CD14-positive monocyte (primary cell): ENCODE measurements around the gene IGFBP6. TPM values are rescaled to one million over a fixed set of nuclear protein-coding genes. Genes with fewer than 3 reads are reported as not detected.

Experiments used
- DNase-seq, 3 donors: peaks; one replicate each; pipeline ENCODE4 v3.0.0-alpha.2; 2011 to 2022
- H2AFZ ChIP-seq: 2 replicates; pipeline ENCODE4 v1.6.0; 2012; ENCODE audit warnings: mild to moderate bottlenecking, low read depth, low read length, inconsistent platforms; ENCODE audit not compliant: insufficient read depth, poor library complexity, severe bottlenecking
- H3K27ac ChIP-seq, 2 donors: 1 replicate in 1 of 2; 2 replicates in 1 of 2; pipeline ENCODE4 v1.5.1; 2012 to 2013; ENCODE audit warnings: low read length in 2 of 2, control low read depth in 1 of 2, inconsistent platforms in 1 of 2, low read depth in 1 of 2, mild to moderate bottlenecking in 1 of 2
- H3K27me3 ChIP-seq, 2 donors: one replicate each; pipeline versions ENCODE4 v1.6.0 to v1.6.1; 2011 to 2013; ENCODE audit warnings: low read length in 2 of 2; ENCODE audit not compliant: control insufficient read depth in 2 of 2, insufficient read depth in 2 of 2
- H3K36me3 ChIP-seq, 2 donors: replicated peaks in 1 of 2; 1 replicate in 1 of 2; 2 replicates in 1 of 2; pipeline versions ENCODE4 v1.5.1 to v1.6.1; 2012 to 2013; ENCODE audit warnings: low read length in 2 of 2, control low read depth in 1 of 2, inconsistent platforms in 1 of 2, mild to moderate bottlenecking in 1 of 2; ENCODE audit not compliant: insufficient read depth in 2 of 2, control insufficient read depth in 1 of 2
- H3K4me1 ChIP-seq, 2 donors: 1 replicate in 1 of 2; 2 replicates in 1 of 2; pipeline versions ENCODE4 v1.5.1 to v1.6.1; 2012 to 2013; ENCODE audit warnings: low read length in 2 of 2, control low read depth in 1 of 2, inconsistent platforms in 1 of 2, mild to moderate bottlenecking in 1 of 2, moderate library complexity in 1 of 2; ENCODE audit not compliant: insufficient read depth in 2 of 2, control insufficient read depth in 1 of 2
- H3K4me2 ChIP-seq: replicated peaks from 2 replicates; pipeline ENCODE3; 2012; ENCODE audit warnings: low read length, moderate library complexity, mild to moderate bottlenecking; ENCODE audit not compliant: poor library complexity, severe bottlenecking; ENCODE audit errors: extremely low read depth
- H3K4me3 ChIP-seq, 3 experiments: fragments of 200-600 bp in 1 of 3; sonication (generic) in 1 of 3; replicated peaks in 1 of 3; 1 replicate in 2 of 3; 2 replicates in 1 of 3; pipeline ENCODE4 v1.5.1; 2011 to 2013; ENCODE audit warnings: low read length in 3 of 3, mild to moderate bottlenecking in 3 of 3, control low read depth in 2 of 3, low read depth in 2 of 3, inconsistent platforms in 1 of 3, moderate library complexity in 1 of 3
- H3K79me2 ChIP-seq: 2 replicates; pipeline ENCODE4 v1.6.0; 2012; ENCODE audit warnings: mild to moderate bottlenecking, control low read depth, inconsistent platforms, low read length, moderate library complexity; ENCODE audit not compliant: insufficient read depth
- H3K9ac ChIP-seq: 2 replicates; pipeline ENCODE4 v1.6.0; 2017; ENCODE audit warnings: low read length, mild to moderate bottlenecking; ENCODE audit not compliant: insufficient read depth, poor library complexity, severe bottlenecking
- H3K9me3 ChIP-seq, 2 donors: replicated peaks in 1 of 2; 1 replicate in 1 of 2; 2 replicates in 1 of 2; pipeline versions ENCODE4 v1.5.1 to v1.6.1; 2012 to 2013; ENCODE audit warnings: low read length in 2 of 2, control low read depth in 1 of 2; ENCODE audit not compliant: control insufficient read depth in 1 of 2, insufficient read depth in 1 of 2
- H4K20me1 ChIP-seq: 2 replicates; pipeline ENCODE4 v1.6.0; 2012; ENCODE audit warnings: mild to moderate bottlenecking, low read length, control low read depth, moderate library complexity; ENCODE audit not compliant: insufficient read depth
- H3K27ac Mint-ChIP-seq, 7 donors: one replicate each; pipeline ENCODE4 v1.8.0; 2020; ENCODE audit warnings: mild to moderate bottlenecking in 7 of 7, mixed read lengths in 7 of 7, moderate library complexity in 6 of 7, inconsistent platforms in 2 of 7
- H3K27me3 Mint-ChIP-seq, 3 donors: one replicate each; pipeline ENCODE4 v1.8.0; 2021 to 2022; ENCODE audit warnings: low read depth in 3 of 3, mild to moderate bottlenecking in 3 of 3, mixed read lengths in 3 of 3, moderate library complexity in 3 of 3, inconsistent platforms in 1 of 3
- H3K36me3 Mint-ChIP-seq, 2 donors: one replicate each; pipeline ENCODE4 v1.8.0; 2020; ENCODE audit warnings: mixed read lengths in 2 of 2, inconsistent platforms in 1 of 2, mild to moderate bottlenecking in 1 of 2
- H3K4me1 Mint-ChIP-seq: one replicate; pipeline ENCODE4 v1.8.0; 2020; ENCODE audit warnings: mild to moderate bottlenecking, mixed read lengths
- H3K4me3 Mint-ChIP-seq, 2 donors: one replicate each; pipeline ENCODE4 v1.8.0; 2020; ENCODE audit warnings: mild to moderate bottlenecking in 2 of 2, mixed read lengths in 2 of 2, moderate library complexity in 1 of 2
- H3K9me3 Mint-ChIP-seq, 7 donors: one replicate each; pipeline ENCODE4 v1.8.0; 2020 to 2022; ENCODE audit warnings: mixed read lengths in 7 of 7, mild to moderate bottlenecking in 6 of 7, moderate library complexity in 6 of 7, inconsistent platforms in 2 of 7
- WGBS: methylation state at CpG from one replicate; pipeline ENCODE4 v1.1.5; 2013; ENCODE audit warnings: missing lambda C conversion rate; ENCODE audit not compliant: insufficient coverage; 5-methylcytosine and 5-hydroxymethylcytosine counted together
- intact Hi-C, 2 donors: fragments of 100-400 bp; cut with micrococcal nuclease; formaldehyde crosslinking; loops; one replicate each; pipeline versions ENCODE4 v1.15.0 to v1.15.1; 2023
- polyA plus RNA-seq, 3 donors: library from polyadenylated mRNA; depleted of rRNA in 1 of 3; unstranded in 2 of 3; stranded (reverse) in 1 of 3; fragments of 300-500 nt in 2 of 3; fragments of >200 nt in 1 of 3; fragmentation: Illumina TruSeq in 2 of 3; gene quantifications; 1 replicate in 2 of 3; 2 replicates in 1 of 3; pipeline ENCODE4 v1.2.3, GENCODE V29; 2012 to 2021
- TF ChIP-seq, protein P1 (sequence below): fragments of 200-600 bp; IDR thresholded peaks from one replicate; pipeline ENCODE4 v1.8.0; 2022; ENCODE audit warnings: antibody characterized with exemption, mild to moderate bottlenecking

The IGFBP6 gene
- polyA plus RNA-seq, 3 donors = 0.20 TPM; not detected in 2

DNA sequence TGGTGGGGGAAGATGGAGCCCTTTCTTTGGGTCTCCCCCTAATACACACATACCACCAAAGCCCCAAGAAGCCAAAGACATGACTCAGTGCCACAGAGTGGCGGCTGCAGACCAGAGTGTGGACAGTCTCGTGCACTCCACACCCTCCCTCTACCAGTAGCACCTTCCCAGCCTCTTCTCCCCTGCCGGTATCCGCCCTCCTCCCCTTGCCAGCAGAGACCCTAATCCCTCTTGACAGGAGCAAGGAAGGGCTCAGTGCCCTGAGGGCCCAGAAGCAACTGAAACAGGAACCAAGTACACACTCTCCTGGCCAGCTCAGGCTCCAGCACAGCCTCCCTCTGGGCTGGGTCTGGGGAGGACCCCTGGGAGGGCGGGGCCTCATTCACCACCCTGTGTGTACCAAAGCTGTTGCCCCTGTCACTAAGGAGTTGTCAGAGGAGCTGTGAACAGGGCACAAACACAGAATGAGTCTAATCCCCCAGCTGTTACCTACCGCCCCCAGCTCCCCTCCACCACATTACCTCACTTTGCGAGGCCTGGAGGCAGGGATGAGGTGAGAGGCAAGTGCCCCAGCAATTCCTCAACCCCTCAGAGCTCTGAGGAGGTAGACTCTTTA lies 26.5 kb upstream of the IGFBP6 start:
- H3K27me3 ChIP-seq = no peaks in the 10 kb centered on the region
- no peak overlapping the region for H3K4me2 ChIP-seq
- Mint-ChIP-seq H3K9me3 (no peaks in the 10 kb centered on the region), H3K4me3 (no peak overlapping the region), H3K27me3 (no peaks in the 10 kb centered on the region), H3K36me3 (peaks cover 87 to 96% of the 10 kb centered on the region in 2 donors), H3K4me1 (peaks cover 48% of the 10 kb centered on the region), H3K27ac (peak overlapping the region in 2 of 7 donors; percentile 15 to 53)
- peaks cover 3% of the 10 kb centered on the region for H3K79me2 ChIP-seq
- H3K27ac ChIP-seq = no peak overlapping the region
- TF ChIP-seq, protein P1, sequence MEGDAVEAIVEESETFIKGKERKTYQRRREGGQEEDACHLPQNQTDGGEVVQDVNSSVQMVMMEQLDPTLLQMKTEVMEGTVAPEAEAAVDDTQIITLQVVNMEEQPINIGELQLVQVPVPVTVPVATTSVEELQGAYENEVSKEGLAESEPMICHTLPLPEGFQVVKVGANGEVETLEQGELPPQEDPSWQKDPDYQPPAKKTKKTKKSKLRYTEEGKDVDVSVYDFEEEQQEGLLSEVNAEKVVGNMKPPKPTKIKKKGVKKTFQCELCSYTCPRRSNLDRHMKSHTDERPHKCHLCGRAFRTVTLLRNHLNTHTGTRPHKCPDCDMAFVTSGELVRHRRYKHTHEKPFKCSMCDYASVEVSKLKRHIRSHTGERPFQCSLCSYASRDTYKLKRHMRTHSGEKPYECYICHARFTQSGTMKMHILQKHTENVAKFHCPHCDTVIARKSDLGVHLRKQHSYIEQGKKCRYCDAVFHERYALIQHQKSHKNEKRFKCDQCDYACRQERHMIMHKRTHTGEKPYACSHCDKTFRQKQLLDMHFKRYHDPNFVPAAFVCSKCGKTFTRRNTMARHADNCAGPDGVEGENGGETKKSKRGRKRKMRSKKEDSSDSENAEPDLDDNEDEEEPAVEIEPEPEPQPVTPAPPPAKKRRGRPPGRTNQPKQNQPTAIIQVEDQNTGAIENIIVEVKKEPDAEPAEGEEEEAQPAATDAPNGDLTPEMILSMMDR = no peak
- H3K9me3 ChIP-seq = no peaks in the 10 kb centered on the region
- no peak overlapping the region for H3K9ac ChIP-seq
- peaks cover 28 to 45% of the 10 kb centered on the region in 2 donors for H3K4me1 ChIP-seq
- no peak overlapping the region for H2AFZ ChIP-seq
- peaks cover 29% of the 10 kb centered on the region for H4K20me1 ChIP-seq
- no peak overlapping the region for H3K4me3 ChIP-seq
- WGBS = 95% methylated on average over 5 of the region's 7 CpGs
- no peak for DNase-seq
- peaks cover 60 to 85% of the 10 kb centered on the region in 2 donors for H3K36me3 ChIP-seq
- intact Hi-C loops = no loop called here

DNA sequence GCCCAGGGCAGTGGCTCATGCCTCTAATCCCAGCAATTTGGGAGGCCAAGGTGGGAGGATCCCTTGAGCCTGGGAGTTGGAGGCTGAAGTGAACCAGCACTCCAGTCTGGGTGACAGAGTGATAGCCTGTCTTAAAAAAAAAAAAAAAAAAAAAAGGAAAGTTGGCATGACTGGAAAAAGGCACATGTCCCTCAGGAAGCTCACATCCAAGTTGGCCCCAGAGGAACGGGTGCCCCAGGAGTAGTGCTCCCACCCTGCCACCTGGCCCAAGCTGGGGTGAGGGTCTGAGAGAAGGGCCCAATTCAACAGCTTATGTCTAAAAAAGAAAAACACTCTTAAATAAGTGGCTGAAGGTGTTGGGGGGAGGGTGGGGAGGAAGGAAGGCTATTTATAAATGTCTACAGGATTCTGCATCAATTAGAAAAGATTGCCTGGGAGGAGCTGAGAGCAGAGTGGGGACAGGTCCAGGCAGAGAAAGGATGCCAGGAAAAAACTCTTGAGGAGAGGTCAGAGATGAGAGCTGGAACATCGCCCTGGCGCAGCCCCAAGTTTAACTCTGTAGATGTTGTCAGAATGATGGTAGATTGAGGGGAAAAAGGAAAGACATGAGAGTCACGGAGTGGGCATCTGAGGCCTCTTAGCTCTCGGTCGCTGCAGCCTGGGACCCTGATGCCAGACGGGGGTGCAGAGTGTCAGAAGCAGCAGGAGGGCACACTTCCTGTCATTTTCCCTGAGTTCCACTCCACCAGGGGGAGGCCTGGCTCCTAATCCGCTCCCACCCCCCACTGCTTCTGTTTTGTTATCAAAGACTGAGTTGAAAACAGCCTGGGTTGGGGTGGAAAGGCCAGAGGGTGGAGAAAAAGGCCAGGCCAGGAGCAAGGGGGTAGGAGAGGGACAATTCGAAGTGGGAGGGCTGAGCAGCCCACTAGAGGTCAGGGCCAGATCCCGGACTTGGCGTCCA lies 25.6 kb upstream of the IGFBP6 start:
- Mint-ChIP-seq H3K4me1 (peaks cover 42% of the 10 kb centered on the region), H3K27ac (peak overlapping the region in 5 of 7 donors; percentile 15 to 74 (median 50))
- 89% methylated on average over 5 of the region's 11 CpGs for WGBS

More for the DNA sequence above, 25.6 kb upstream of the IGFBP6 start:
- H3K36me3 ChIP-seq = peaks cover 69 to 88% of the 10 kb centered on the region in 2 donors
- no peak overlapping the region for H2AFZ ChIP-seq
- no peaks in the 10 kb centered on the region for H3K9me3 Mint-ChIP-seq
- TF ChIP-seq, protein P1 = no peak
- no peaks in the 10 kb centered on the region for H3K27me3 Mint-ChIP-seq
- no peak overlapping the region for H3K4me3 Mint-ChIP-seq
- peak overlapping the region in 1 of 2 donors; percentile 13 for H3K27ac ChIP-seq
- intact Hi-C loops = no loop called here
- DNase-seq = no peak
- no peaks in the 10 kb centered on the region for H3K9me3 ChIP-seq
- no peaks in the 10 kb centered on the region for H3K27me3 ChIP-seq
- H3K4me1 ChIP-seq = peaks cover 25 to 39% of the 10 kb centered on the region in 2 donors
- H3K36me3 Mint-ChIP-seq = peaks cover 90 to 96% of the 10 kb centered on the region in 2 donors
- H3K79me2 ChIP-seq = peaks cover 6% of the 10 kb centered on the region
- no peak overlapping the region for H3K4me3 ChIP-seq
- H3K9ac ChIP-seq = no peak overlapping the region
- no peak overlapping the region for H3K4me2 ChIP-seq
- peaks cover 25% of the 10 kb centered on the region for H4K20me1 ChIP-seq
